HG02759 (cell line): ENCODE measurements around the gene MBOAT2.

ENCODE experiments used
- ATAC-seq: cut with Tn5 transposase; IDR thresholded peaks from one replicate; pipeline ENCODE4 v1.9.1; 2021; ENCODE audit warnings: mild to moderate bottlenecking, moderate library complexity; ENCODE audit not compliant: unreplicated experiment

The MBOAT2 gene

DNA sequence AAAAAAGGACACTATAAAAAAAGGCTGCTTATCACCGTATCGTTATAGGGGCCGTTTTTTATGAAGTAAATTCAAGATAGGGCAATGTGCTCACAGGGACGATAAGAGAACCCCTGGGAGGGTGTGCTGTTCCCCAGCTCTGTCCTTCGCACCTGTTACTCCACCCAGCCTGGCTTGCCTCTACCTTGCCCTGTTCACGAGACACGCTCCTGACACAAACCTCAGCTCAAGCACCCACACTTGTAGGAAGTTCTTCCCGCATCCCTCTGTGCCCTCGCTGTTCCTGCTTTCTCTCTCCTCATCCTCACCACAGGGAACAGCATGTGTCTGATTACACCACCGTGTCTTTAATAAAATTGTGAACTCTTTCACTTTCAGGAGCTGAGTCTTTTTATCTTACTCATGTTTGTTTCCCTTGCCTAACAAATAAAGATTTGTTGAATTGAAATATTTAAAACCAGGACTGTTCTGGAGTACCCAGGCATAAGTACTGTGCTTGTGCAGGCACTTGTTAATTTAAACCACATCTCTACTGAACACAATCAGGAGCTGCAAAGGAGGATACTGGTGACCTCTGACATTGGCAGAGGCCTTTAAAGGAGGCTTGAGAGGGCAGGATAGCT, 140.0 kb downstream of the MBOAT2 start:
- ATAC-seq, result no peak

DNA sequence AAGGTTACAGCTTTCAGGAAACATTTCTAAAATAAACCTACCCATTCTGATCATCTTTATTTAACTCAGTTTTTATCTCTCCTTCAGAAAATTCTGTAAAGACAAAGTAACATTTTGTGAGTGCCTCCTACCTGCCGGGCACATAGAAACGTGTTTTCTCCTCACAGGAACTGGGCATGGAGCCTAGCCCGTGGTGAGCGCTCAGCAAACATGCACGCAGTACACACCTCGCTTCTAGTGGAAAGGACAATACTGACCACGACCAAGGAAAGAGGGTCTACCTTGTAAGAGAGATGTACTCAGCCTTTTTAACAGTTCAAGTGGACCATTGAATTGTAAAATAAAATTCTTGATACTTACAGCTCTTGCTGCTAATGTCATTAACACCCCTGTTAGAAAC, 141.3 kb downstream of the MBOAT2 start:
- no peak for ATAC-seq

DNA sequence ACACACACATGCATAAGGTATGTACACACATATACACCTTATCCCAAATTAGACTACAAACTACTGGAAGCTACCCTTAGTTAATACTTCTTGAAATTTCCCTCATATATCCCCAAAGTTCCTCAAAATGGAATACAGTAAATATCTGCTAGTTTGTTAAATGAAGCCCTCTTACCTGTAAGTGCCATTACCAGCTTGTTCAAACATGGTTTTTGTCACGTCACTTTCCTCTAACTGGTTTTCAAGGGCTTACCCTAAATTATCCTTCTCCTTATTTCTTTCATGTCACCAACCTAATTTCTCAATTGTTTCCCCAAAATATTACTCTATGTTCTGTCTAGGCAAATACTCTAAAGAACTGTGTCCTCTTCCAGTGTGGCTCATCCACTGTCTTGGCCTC, 141.7 kb downstream of the MBOAT2 start:
- ATAC-seq, result no peak

DNA sequence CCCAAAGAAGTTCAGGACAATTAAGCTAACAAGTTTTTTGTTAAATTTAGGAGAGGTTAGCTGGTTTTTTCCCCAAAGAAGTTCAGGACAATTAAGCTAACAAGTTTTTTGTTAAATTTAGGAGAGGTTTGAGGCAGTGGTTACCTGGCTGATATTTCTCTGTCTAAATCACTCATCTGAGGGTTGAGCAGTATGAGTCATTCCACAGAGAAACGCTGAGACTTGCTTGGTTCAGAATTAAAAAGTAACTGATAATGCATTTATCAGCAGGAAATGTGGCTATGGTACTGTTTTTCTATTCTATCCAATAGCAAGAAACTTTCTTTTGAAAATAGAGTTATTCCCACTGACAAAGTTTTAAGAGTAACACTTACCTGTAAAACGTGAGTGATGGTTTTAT, 143.2 kb downstream of the MBOAT2 start:
- ATAC-seq, result peak; percentile 61

DNA sequence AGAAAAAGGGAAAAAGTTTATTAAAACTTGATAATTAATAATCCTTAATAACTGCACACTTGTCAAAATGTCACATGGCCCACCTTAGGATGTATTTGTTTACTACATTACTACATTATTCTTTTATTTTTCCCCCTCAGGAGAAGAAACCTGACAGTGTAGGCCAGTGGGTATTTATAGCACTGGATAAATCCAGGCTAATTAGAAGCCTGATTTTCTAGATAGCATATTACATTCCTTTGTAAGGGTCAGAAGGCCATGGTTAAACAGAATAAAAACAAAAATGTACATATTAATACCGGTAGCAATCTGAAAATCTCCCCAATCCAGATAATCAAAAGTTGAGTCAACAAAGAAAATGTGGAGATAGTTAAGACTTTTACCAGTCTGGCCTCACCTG, 144.6 kb downstream of the MBOAT2 start:
- no peak for ATAC-seq

DNA sequence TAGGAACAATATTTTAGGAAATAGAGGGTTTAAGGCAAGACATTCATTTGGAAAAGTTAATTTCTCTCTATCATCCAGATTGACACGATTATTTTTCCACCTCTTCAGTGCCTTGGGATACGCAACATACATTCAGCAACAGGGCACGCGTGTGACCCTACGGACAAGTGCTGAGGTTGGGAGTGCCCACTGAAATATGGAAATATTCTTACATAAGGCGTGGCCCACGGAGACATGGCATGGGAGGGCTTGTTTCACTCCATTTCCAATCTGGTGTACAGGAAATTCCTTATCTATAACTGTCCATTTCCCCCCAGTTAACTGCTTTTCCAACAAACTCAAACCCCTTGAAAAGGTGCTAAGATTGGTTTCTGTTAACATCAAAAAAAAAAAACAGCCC, 145.2 kb downstream of the MBOAT2 start:
- ATAC-seq, result no peak

DNA sequence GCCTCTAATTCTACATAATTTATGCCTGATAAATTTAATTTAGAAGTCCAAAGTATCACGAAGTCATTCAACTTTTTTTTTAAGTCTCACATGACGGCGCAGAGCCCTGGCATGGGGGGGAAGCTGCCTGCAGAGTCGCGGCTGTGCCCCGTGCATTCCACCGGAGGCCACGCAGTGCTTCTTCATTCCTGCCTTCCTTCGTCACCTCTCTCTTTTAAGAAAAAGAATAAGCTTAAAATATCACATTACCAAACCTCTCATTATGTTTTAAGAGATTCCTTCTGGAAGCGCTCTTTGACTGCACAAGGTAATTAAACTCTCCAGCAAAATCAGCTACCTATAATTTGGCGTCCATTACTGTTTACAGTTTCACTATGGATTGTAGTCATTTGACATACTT, 145.8 kb downstream of the MBOAT2 start:
- ATAC-seq, result no peak

DNA sequence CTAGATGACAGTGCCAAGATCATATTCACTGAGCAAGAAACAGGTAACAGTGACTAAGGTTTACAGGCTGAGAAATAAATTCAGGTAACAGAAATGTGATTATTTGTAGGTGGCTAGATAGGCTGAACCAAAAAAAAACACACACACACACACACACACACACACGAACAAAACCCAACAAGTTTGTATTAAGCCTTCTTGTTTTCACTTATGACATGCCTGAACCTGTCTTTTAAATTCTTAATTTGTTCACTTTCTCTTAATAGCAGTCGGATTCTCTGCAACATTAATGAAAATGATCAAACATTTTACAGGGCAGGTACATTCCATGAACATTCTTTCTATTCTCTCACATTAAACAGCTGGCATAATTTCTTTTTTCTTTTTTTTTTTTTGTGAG, 147.3 kb downstream of the MBOAT2 start:
- ATAC-seq, result no peak

DNA sequence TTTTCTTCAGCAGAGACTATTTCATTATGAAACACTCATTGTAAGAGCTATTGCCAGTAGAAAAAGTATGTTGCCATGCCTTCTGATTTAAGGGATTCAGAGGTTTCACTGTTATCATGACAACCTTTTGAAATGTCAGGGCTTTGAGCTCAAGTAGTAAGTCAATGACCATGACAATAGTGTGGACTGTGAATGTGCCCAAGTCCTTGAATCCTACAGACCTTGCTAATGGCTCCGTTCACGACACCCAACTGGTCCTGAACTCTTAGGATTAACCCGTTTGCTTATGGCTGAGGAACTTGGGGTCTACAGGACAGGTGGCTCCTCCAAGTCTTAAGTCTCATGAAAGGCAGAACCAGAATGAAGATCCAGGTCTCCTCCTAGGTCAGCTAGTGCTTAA, 148.5 kb downstream of the MBOAT2 start:
- no peak for ATAC-seq

DNA sequence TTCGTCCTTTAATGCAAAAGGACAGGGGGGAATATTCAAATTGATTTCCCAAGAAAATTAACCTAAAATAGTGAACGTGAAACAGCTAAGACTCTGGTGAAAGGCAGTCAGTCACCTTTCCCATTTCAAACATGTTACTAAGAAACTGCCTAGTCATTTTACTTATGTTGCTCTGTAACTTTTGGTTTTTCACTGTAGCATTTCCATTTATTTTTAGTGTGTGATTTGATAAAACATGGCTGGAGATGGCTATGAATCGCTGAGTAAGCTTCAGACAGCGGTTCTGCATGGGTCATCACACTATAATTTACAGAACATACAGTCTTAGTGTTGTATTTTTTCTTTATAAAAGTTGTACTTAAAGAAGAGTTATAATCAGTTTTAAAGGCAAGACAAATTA, 150.1 kb downstream of the MBOAT2 start:
- no peak for ATAC-seq

DNA sequence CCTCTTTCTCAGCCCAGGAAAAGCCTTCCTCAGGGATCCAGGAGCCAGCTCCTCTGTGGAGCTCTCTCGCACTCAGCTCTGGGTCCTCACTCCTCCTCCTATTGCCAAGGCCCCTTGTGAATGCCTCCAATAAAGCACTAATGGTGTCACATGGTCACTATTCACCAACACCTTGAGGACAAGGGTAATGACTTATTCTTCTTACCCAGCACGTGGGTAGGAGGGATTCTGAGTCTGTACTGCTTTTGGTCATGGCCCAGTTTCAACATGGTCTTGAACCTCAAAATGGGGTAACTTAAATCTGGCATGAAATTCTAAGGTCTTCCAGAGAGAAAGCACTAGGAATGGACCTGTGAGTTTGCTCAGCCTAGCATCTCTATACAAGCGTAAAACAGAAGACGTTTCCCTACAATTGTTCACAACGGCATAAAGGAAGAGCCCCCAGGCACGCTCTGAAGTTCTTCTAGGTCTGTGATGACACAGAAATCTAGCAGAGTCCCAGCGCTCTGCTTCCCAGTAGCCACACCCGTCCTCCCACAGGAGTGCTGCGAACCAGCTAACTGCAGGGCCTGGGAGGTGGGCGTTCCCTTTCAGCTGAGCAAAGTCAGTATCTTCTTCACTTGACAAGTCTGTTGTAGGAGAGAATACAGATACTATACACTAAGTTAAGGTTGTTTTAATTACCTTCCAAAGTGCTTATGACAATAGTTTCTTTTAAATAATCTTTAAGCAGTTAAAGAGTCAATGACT, 151.5 kb downstream of the MBOAT2 start:
- no peak for ATAC-seq

DNA sequence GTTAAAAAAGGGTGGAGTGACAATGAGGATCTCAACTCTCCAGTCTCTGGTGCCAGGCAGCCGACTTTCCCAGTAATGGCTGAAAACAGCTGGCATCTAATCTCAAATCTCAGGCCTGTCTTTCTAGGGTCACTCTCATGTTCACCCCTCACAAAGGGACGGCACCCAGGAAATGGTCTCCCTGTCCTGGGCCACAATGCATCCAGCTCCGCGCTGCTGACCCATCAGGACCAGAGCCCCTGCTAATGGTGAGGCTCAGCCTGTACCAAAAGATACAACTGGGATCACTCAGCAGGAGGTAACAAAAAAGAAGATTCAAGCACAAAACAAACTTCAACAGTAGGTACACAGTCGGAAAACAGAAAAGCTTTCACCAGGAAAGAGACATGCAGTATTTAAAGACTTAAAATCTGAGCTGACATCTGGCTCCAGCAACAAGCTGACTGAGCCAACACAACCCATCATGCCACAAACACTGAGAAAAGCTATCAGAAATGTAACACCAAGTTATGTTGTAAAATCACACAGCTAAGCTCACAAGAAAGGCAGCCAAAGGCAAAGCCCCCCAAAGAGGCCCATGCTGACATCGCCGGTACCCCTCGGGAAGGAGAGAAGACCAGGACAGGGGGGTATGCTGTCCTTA, 152.5 kb downstream of the MBOAT2 start:
- no peak for ATAC-seq

DNA sequence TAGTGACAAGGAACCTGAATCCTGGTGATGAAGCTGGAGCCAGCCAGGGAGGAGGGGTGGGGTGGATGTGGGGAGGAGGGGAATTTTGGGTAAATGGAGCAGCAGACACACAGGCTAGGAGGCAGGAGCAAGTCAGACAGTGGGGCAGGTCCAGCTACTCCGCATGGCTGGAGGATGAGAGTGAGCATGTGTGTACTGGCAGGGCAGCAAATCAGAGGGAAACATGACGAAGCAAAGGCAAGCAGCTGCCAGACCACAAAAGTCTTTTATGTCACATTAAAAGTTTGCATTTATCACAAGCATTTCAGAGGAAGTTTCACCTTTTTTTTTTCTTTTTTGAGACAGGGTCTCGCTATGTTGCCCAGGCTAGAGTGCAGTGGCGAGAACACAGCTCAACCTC, 154.2 kb downstream of the MBOAT2 start:
- ATAC-seq, result no peak

DNA sequence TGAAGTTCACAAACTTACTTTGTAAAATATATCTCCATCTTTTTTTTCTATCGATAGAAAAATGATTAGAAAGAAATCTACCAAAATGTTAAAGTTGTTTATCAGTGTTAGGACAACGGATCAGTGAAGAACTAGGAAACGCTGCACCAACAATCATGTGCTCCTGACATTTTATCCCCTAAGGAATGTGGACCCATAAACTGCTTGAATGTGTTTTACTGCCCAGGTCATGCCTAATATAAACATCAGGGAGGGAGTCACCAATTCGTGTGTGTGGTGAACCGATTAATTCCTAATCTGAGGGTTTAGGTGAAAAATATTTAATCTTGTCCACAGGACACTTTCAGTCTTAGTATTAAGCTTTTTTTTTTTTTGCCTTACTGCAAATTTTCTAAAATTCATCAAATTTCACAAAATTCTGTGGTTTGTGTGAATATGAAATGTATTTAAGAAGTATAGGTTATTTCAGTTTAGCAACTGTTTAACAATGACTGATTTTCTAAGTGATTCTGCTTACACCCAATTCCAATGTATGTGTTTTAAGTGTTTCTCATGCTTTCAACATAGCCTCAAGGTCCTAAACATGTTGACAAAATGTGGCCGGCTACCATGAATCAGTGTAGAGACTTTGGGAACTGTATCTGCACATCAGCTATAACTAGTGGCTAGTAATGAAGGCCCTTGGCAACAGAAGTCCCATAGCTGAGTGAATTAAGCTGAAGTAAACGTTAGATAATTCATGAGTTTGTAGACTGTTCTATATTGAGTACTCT, 155.0 kb downstream of the MBOAT2 start:
- no peak for ATAC-seq

DNA sequence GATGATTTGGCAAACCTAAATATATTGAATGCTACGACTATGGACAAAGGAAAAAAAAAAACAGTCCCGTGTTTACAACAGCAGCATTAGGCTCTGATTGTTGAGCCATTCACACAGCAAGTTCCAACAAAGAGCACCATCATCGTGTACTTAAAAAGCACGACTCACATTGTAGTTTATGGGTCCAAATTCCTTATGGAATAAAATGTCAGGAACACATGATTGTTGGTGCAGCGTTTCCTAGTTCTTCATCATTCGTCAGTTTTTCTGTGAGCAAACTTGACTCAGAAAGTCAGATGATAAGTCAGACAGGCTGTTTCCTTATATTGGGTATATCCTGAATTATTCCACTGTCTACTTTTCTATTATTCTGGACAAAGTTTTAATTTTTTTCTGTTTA, 156.1 kb downstream of the MBOAT2 start:
- no peak for ATAC-seq

DNA sequence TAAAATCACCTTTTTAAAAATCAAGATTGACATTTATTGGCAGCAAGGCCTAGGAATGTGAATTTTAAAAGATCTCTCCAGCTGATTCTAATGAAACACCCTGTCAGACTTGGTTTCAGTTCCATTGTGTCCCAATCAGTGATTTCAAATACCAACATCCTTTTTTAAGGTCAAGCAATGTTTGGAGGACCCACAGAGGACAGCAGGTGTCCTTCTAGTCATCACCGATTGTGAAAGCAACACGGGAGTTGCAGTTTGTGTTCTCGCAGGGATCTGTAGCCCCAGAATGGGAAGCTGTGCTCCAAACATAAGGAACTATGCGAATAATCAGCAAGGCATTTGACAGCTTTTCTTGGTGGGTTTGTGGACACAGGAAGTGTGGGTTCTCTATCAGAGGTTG, 161.6 kb downstream of the MBOAT2 start:
- ATAC-seq, result no peak

DNA sequence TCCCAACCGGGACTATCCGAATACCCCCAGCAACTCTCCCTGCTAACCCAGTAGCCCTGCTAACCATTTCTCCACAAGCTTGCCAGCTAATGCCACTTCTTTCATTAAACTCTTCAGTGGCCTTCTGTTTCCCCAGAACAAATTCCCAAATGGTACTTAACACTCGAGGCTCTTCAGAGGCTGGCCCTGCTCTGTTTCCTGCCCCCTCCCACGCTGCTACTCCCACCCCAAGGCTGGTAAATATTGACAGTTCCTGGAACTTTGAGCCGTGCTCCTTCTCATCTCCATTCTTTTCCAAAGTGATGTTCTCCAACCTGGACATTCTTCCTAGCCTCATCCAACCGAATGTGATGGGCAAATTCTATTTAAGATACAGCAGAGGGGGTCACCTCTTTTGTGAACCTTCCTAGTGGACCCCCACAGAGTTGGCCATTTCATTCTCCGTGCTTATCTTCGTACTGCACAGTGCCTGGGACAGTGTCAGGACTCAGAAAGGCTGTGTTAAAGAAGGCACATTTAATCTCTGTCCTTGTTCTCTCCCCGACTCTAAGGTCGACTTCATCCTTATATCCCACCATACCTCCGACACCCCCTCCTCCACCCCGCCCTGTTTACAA, 162.9 kb downstream of the MBOAT2 start:
- no peak for ATAC-seq

DNA sequence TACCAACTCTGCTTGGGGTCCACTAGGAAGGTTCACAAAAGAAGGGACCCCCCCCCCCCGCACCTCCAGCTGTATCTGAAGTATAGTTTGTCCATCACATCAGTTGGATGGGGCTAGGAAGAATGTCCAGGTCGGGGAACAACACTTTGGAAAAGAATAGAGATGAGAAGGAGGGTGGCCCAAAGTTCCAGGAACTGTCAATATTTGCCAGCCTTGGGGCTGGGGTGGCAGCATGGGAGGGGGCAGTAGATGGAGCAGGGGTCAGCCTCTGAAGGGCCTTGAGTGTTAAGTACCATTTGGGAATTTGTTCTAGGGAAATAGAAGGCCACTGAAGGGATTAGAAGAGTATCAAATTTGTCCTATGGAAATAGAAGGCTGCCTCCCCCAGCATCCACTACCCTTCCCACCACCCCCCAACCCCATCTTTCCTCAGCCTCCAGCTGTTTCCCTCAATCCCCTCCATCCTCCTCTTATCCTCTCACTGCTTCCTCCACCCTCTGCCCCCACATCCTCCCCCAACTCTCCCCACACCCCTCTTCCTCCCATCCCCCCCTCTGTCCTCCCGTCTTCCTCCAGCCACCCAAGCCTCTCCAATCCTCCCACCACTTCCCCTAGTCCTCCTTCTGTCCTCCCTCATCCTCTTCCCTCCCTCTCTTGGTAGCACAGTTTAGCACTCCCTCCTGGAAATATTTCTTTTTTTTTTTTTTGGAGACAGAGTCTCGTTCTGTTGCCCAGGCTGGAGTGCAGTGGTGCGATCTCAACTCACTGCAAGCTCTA, 164.1 kb downstream of the MBOAT2 start:
- ATAC-seq, result no peak

DNA sequence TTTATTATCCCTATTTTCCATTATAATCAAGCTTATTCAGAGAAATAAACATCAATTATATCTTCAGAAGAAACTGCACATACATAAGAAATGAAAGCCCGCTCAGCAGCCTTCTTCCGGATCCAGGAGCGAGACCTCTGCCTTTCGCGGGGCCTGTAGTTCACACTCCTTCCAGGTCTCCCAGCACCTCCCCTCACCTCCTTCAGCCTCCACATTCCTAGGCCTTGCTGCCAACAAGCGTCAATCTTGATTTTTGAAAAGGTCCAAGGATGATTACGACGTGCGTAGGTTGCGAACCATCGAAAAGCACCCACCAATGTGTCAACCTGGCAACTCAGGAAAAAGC, 165.7 kb downstream of the MBOAT2 start:
- no peak for ATAC-seq

DNA sequence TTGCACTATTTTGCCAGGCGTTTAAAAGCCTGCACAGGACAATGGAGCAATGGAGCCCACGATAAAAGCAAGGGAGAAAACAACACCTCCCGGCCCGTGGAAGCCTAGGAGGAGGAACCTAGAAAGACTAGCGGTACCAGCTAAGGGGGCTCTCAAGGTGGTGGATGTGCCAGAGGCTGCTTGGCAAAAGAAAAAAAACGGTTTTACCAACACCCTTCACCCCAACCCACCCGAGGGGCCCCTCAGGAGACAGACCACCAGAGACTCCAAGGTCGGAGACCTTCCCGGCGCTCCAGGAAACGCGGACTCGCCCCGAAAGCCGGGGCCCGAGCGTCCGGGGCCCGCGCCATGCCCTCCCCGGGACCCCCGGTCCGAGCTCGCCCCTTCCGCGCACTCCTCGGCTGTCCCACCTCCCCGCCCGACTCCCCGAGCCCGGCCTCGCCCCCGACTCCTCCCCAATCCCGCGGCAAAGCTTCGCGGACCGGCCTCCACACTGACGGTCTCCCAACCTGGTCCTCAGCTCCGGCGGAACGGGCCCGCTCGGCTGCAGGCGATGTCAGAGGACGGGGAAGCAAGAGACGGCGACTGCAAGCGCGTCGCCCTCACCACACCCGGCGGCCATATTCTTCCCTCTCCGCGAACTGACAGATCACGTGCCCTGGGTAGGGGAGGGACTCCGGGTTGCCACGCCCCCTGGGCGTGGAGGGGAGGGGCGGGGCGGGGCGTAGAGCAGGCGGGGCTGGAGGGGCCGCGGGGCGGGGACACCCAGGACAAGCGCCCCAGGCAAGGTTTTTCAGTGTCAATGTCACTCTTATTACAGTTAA, 166.3 kb downstream of the MBOAT2 start, which contains the start of gene KIDINS220:
KIDINS220 (minus strand) TSS at position 643 of the 824 bp plus-strand sequence. CDS start 10,520 bp downstream, outside the sequence.
- ATAC-seq, result peak; percentile 92
